Measurements from ENCODE around the gene TMEM52B.

DNA sequence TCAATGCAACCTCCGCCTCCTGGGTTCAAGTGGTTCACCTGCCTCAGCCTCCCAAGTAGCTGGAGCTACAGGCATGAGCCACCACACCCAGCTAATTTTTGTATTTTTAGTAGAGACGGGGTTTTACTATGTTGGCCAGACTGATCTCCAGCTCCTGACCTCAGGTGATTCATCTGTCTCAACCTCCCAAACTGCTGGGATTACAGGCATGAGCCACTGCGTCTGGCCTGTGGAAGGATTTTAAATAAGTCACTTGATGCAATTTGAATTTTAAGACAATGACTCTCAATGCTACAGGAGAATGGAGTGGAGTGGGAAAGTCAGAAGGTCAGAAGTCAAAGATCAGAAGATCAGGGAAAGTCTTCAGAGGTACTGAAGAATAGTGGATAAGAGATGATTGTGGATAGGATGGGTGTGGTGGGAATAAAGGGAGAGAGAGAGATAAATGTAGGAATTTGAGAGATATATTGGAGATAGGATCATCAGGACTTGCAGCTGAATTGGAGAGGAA lies 15.4 kb downstream of the TMEM52B start:
- TF ChIP-seq CTCF (IDR thresholded peaks at IDR 0.05) (no peak), POLR2AphosphoS5 (IDR thresholded peaks at IDR 0.05; ENCODE audit: low read depth, low read length) (no peak), SIN3A (IDR thresholded peaks at IDR 0.05; ENCODE audit: borderline replicate concordance, insufficient read depth, low read depth, low read length) (no peak), TCF7L2 (IDR thresholded peaks at IDR 0.05; ENCODE audit: low read depth, low read length) (no peak)
- TF ChIP-seq, protein P1, sequence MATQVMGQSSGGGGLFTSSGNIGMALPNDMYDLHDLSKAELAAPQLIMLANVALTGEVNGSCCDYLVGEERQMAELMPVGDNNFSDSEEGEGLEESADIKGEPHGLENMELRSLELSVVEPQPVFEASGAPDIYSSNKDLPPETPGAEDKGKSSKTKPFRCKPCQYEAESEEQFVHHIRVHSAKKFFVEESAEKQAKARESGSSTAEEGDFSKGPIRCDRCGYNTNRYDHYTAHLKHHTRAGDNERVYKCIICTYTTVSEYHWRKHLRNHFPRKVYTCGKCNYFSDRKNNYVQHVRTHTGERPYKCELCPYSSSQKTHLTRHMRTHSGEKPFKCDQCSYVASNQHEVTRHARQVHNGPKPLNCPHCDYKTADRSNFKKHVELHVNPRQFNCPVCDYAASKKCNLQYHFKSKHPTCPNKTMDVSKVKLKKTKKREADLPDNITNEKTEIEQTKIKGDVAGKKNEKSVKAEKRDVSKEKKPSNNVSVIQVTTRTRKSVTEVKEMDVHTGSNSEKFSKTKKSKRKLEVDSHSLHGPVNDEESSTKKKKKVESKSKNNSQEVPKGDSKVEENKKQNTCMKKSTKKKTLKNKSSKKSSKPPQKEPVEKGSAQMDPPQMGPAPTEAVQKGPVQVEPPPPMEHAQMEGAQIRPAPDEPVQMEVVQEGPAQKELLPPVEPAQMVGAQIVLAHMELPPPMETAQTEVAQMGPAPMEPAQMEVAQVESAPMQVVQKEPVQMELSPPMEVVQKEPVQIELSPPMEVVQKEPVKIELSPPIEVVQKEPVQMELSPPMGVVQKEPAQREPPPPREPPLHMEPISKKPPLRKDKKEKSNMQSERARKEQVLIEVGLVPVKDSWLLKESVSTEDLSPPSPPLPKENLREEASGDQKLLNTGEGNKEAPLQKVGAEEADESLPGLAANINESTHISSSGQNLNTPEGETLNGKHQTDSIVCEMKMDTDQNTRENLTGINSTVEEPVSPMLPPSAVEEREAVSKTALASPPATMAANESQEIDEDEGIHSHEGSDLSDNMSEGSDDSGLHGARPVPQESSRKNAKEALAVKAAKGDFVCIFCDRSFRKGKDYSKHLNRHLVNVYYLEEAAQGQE (IDR thresholded peaks at IDR 0.05; ENCODE audit: insufficient read depth in 1 of 2, low read depth in 2 of 2, low read length in 1 of 2), result no peak
